Astrocyte of the spinal cord (primary cell): ENCODE data around the gene RBBP8NL.
A peak's percentile ranks its signal among the peaks of the same experiment; 100 is the strongest.

ENCODE experiments used
- DNase-seq: peaks from one replicate; pipeline ENCODE4 v3.0.0; 2011; ENCODE audit warnings: low read depth, low spot score
- H3K4me3 ChIP-seq: 2 replicates; pipeline ENCODE4 v1.5.1; 2011; ENCODE audit warnings: low read depth, mild to moderate bottlenecking, low read length, moderate library complexity
- in situ Hi-C: cut with HindIII; loops from 2 replicates; pipeline ENCODE4 v1.10.0; 2017; ENCODE audit warnings: low sequenced_read_pairs
- TF ChIP-seq, protein P1 (sequence below): IDR thresholded peaks from 2 replicates; pipeline ENCODE4 v1.5.1; 2012; ENCODE audit warnings: low read depth, mild to moderate bottlenecking, low read length, inconsistent platforms

The RBBP8NL gene

DNA sequence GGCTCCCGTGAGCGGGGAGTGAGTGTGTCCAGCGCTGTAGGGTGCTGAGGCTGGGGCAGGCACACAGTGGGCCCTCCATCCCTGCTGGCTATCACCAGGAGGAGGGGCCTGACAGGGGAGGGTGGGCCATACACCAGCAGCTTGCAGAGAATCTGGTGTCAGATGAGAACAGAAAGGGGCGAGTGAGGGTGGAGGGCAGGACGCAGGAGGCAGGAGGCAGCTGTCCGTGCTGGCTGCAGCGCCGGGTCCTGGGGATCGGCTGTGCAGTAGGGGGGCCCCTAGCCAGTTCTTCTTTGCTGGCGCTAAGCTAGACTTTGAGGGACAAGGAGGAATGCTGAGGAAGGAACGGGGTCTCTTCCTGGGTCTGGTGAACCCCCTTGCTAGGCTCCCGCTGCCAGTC lies 18.7 kb downstream of the RBBP8NL start:
- H3K4me3 ChIP-seq: no peak overlapping the region
- no peak for DNase-seq
- in situ Hi-C loops: no loop called here
- TF ChIP-seq, protein P1, sequence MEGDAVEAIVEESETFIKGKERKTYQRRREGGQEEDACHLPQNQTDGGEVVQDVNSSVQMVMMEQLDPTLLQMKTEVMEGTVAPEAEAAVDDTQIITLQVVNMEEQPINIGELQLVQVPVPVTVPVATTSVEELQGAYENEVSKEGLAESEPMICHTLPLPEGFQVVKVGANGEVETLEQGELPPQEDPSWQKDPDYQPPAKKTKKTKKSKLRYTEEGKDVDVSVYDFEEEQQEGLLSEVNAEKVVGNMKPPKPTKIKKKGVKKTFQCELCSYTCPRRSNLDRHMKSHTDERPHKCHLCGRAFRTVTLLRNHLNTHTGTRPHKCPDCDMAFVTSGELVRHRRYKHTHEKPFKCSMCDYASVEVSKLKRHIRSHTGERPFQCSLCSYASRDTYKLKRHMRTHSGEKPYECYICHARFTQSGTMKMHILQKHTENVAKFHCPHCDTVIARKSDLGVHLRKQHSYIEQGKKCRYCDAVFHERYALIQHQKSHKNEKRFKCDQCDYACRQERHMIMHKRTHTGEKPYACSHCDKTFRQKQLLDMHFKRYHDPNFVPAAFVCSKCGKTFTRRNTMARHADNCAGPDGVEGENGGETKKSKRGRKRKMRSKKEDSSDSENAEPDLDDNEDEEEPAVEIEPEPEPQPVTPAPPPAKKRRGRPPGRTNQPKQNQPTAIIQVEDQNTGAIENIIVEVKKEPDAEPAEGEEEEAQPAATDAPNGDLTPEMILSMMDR: no peak

DNA sequence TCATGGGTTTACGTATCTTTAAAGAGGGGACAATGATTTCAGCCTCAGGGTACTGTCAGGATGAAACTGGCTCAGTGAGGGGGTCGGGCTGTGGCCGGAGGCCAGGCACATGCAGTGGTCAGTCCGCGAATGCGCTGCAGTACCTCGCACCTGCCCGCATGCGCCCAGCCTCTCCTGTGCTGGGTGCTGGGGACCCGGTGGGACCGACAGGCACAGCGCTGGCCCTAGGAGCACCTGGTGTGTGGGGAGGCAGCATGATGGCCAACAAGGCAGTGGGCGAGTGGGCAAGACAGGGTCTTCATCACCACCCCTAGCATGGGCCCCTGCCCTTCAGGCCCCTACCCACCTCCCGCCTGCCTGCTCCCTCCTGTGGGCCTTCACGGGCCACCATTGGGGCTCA lies 19.3 kb downstream of the RBBP8NL start:
- TF ChIP-seq, protein P1: no peak
- H3K4me3 ChIP-seq: no peak overlapping the region
- no peak for DNase-seq
- in situ Hi-C loops: no loop called here

DNA sequence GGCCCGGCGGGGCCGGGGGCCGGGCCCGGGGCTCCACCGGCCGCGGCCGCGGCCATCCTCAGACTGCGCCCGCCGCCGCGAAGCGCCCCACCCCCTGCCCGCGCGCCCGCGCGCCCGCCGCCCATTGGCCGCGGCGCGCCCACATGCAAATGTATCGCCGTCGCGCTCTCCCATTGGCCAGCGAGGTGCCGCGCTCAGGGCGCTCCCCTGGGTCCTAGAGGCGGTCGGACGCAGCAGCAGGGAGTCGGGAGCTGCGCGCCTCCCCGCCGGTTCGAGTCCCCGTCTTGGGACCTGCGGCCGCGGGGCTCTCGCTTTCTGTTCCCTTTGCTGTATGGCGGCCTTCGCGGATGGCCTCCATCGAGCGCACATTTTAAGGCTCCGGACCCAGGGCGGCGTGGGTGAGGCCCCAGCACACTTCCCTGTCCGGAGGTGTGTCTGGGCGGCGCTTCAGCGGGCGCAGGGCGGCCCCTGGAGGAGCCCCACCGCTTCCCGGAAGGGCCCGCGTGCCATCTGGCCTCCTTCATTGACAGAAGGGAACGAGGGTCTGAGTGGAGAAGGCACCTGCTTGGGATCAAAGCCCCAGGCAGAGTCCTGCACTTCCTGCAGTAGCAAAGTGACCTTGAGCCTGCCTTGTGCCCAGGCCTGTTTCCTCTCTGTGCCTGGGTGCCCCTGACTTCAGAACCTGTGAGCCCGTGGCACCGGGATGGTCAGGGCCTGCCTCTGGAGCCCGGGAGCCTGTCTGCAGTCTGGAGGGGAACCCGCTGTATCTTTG lies 19.9 kb downstream of the RBBP8NL start, which contains the start of gene CABLES2:
TSS of gene CABLES2 (minus strand) at position 65 of the 772 bp plus-strand sequence. CDS start at position 56, 9 bp downstream.
- DNase-seq: peak; percentile 91
- peak within 1 kb of the TSS; percentile 53 for H3K4me3 ChIP-seq
- TF ChIP-seq, protein P1: no peak
- in situ Hi-C loops: no loop called here

DNA sequence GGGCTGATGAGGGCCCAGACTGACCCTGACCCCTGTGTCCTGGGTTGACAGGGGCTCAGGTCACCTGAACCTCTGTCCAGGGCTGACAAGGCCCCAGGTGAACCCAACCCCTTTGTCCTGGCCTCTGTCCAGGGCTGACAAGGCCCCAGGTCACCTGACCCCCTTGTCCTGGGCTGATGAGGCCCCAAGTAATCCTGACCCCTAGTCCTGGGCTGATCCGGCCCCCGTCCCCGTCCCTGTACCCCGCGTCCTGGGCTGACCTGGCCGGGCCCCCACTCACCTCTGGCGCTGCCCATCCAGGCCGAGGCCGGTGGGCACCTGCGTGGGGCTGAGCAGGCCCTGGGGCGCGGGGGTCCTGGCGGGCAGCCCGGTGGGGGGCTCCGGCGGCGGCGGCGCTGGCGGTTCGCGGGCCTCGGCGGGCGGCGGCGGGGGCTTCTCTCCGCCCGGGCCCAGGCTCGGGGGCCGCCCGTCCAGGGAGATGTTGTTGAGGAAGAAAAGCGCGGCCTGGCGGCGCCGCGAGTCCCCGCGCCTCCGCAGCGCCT lies 20.6 kb downstream of the RBBP8NL start:
- no peak for DNase-seq
- in situ Hi-C loops: no loop called here
- TF ChIP-seq, protein P1: no peak
- H3K4me3 ChIP-seq: peak overlapping the region; percentile 53

DNA sequence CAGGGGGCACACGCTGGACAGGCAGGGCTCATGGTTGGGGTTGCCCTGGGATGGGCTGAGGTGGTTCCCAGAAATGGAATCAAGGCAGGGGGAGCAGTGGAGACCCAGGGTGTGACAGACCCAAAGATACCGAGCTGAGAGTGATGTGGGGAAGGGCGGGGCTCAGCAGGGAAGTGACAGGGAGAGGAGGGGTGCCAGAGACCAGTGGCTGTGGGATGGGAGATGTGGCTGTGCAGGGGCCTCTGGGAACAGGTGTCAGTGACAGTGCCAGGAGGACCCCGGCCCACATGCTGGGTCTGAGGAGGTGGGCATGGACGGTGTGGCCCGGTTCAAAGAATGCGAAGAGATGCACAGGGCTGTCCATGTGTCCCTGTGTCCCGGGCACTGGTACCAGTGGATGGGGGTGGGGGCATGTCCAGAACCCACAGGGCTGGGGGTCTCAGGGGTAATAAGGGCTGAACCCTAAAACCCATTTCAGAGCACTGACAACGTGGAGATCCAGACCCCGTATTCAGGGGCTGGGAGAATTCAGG lies 21.3 kb downstream of the RBBP8NL start:
- TF ChIP-seq, protein P1: no peak
- peak overlapping the region; percentile 53 for H3K4me3 ChIP-seq
- in situ Hi-C loops: no loop called here
- DNase-seq: no peak

DNA sequence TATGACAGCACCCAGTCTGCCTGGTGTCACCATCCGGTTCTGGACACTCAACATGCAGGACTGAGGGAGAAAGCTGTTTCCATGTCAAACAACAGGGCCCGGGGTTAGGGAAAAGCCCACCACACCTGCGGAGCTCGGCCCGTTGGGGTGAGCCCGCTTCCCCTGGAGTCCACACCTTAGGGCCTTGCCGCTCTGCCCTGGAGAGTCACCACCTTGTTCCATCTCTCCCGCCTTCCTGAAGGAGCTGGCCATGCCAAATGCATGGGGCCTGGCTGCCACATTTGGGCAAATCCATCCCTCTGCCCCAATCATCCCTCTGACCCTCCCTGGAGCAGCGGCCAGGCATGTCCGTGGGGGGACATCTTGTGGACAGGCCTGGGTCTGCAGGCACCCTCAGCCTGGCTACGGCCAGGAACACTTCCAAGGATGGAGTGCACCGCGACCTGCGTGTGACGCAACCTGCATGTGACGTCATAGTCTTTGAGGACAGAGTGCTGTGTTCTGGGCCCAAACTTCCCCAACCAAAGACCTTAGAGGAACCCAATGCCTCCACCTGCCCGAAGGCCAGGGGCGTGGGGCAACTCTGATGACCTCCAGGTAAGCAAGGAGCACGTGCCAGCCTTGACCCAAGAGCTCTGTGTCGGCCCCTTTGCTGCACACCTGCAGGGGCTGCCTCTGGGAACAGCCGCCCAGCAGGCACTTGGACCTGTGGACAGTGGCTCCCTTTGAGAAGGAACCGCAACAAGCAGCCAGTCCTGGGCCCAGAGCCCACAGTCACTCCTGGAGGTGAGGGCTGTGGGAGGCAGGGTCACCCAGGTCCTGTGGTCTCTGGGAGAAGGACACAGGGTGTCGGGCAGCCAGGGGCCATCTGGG lies 22.0 kb downstream of the RBBP8NL start:
- H3K4me3 ChIP-seq: no peak overlapping the region
- in situ Hi-C loops: no loop called here
- TF ChIP-seq, protein P1: peak; percentile 57

More for the DNA sequence above, 22.0 kb downstream of the RBBP8NL start:
- DNase-seq: peak; percentile 22
